ENCODE data around the gene PMPCA. TPM values are rescaled to one million over a fixed set of nuclear protein-coding genes. Genes with fewer than 3 reads are reported as not detected.

PMPCA gene
- total RNA-seq, 4 donors from 2014 or later: 22.8 to 43.9 (median 35.0) TPM

- no peak for TF ChIP-seq POLR2AphosphoS5 (IDR thresholded peaks at IDR 0.05)
- no peaks in the 10 kb centered on the region for H3K9me3 ChIP-seq
- no peak overlapping the region for H3K4me3 ChIP-seq
- H3K4me1 ChIP-seq: peaks cover 18 to 25% (median 24%) of the 10 kb centered on the region in 4 donors
- H3K27me3 ChIP-seq: no peaks in the 10 kb centered on the region
- no peak overlapping the region for H3K27ac ChIP-seq (replicated peaks in 1 of 4)
- no peak for DNase-seq (ENCODE audit: extremely low spot score)
- intact Hi-C loops (cut with DNase I): no loop called here
- peaks cover 21 to 65% (median 62%) of the 10 kb centered on the region in 4 donors for H3K36me3 ChIP-seq
- WGBS: 85% methylated on average over 15 of the region's 18 CpGs
These were observed 9.1 kb upstream of the PMPCA start for GRCh38 chr9:136401173-136401922.

DNA sequence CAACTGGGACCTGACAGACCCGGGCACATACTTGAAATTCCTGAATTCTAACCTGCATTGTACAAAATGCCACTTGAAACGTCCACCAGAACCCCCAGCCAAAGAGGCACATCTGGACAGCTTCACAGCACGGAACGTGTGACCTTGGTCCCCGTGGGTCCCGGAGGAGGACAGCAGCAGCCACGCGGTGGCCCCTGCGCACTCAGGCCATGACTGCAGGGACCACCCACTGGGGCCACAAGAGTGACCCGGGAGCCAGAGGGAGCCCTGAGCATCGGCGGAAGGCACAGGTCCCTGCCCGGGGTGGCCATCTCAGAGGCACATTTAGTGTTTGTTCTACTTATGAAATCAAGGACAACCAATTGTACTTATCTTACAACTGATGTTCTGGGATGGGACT is 8.4 kb upstream of the PMPCA start:
- H3K27ac ChIP-seq (replicated peaks in 1 of 4): no peak overlapping the region
- H3K36me3 ChIP-seq: peaks cover 18 to 65% (median 62%) of the 10 kb centered on the region in 4 donors
- peaks cover 18 to 25% (median 24%) of the 10 kb centered on the region in 4 donors for H3K4me1 ChIP-seq
- no peaks in the 10 kb centered on the region for H3K9me3 ChIP-seq
- no peak for DNase-seq (ENCODE audit: extremely low spot score)
- 84% methylated on average over 11 of the region's 13 CpGs for WGBS
- TF ChIP-seq EP300 (IDR thresholded peaks at IDR 0.05) (no peak), POLR2A (IDR thresholded peaks at IDR 0.05; ENCODE audit: low read depth) (no peak), POLR2AphosphoS5 (IDR thresholded peaks at IDR 0.05) (no peak)
- TF ChIP-seq, protein P1, sequence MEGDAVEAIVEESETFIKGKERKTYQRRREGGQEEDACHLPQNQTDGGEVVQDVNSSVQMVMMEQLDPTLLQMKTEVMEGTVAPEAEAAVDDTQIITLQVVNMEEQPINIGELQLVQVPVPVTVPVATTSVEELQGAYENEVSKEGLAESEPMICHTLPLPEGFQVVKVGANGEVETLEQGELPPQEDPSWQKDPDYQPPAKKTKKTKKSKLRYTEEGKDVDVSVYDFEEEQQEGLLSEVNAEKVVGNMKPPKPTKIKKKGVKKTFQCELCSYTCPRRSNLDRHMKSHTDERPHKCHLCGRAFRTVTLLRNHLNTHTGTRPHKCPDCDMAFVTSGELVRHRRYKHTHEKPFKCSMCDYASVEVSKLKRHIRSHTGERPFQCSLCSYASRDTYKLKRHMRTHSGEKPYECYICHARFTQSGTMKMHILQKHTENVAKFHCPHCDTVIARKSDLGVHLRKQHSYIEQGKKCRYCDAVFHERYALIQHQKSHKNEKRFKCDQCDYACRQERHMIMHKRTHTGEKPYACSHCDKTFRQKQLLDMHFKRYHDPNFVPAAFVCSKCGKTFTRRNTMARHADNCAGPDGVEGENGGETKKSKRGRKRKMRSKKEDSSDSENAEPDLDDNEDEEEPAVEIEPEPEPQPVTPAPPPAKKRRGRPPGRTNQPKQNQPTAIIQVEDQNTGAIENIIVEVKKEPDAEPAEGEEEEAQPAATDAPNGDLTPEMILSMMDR (IDR thresholded peaks at IDR 0.05): no peak
- no peaks in the 10 kb centered on the region for H3K27me3 ChIP-seq
- intact Hi-C loops (cut with DNase I): no loop called here
- H3K4me3 ChIP-seq: no peak overlapping the region

DNA sequence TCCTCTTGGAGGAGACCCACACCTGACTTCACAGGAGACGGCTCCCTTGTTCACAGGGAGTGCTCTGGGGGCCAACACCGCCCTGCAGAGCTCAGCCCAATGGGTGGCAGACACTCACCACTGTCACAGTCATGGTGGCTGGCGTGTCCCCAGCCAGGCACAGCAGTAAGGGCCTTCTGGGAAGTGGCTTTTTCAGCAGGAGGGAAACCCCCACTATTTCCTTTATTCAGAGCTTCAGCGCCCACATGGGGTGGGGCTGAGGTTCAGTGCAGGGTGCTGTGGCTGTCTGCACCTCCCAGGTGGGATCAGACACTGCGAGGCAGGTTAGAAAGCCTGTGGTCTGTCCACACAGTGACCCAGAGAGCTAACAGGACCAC is 6.9 kb upstream of the PMPCA start:
- H3K4me1 ChIP-seq: peaks cover 16 to 21% (median 19%) of the 10 kb centered on the region in 4 donors
- H3K4me3 ChIP-seq: no peak overlapping the region
- no peaks in the 10 kb centered on the region for H3K9me3 ChIP-seq
- intact Hi-C loops (cut with DNase I): no loop called here
- no peak for DNase-seq (ENCODE audit: extremely low spot score)
- H3K27me3 ChIP-seq: no peaks in the 10 kb centered on the region
- TF ChIP-seq, protein P1 (IDR thresholded peaks at IDR 0.05): no peak
- no peak for TF ChIP-seq POLR2AphosphoS5 (IDR thresholded peaks at IDR 0.05)
- no peak for TF ChIP-seq EP300 (IDR thresholded peaks at IDR 0.05)
- no peak for TF ChIP-seq POLR2A (IDR thresholded peaks at IDR 0.05; ENCODE audit: low read depth)
- WGBS: 97% methylated on average over 5 of the region's 5 CpGs
- peaks cover 16 to 61% (median 56%) of the 10 kb centered on the region in 4 donors for H3K36me3 ChIP-seq
- H3K27ac ChIP-seq (replicated peaks in 1 of 4): no peak overlapping the region

GRCh38 chr9:136403915-136404800 is 6.3 kb upstream of the PMPCA start:
- 89% methylated on average over 23 of the region's 32 CpGs for WGBS
- DNase-seq (ENCODE audit: extremely low spot score): no peak
- no peaks in the 10 kb centered on the region for H3K27me3 ChIP-seq
- H3K4me3 ChIP-seq: no peak overlapping the region
- peaks cover 16 to 61% (median 55%) of the 10 kb centered on the region in 4 donors for H3K36me3 ChIP-seq
- no peaks in the 10 kb centered on the region for H3K9me3 ChIP-seq
- TF ChIP-seq EP300 (IDR thresholded peaks at IDR 0.05) (no peak), POLR2AphosphoS5 (IDR thresholded peaks at IDR 0.05) (no peak), POLR2A (IDR thresholded peaks at IDR 0.05; ENCODE audit: low read depth) (no peak)
- TF ChIP-seq, protein P1 (IDR thresholded peaks at IDR 0.05): no peak
- no peak overlapping the region for H3K27ac ChIP-seq (replicated peaks in 1 of 4)
- H3K4me1 ChIP-seq: peaks cover 12 to 21% (median 19%) of the 10 kb centered on the region in 4 donors
- intact Hi-C loops (cut with DNase I): no loop called here

- Histone ChIP-seq H3K4me1 (peaks cover 15 to 22% (median 20%) of the 10 kb centered on the region in 4 donors), H3K9me3 (no peaks in the 10 kb centered on the region), H3K27ac (replicated peaks in 1 of 4) (no peak overlapping the region), H3K4me3 (no peak overlapping the region), H3K27me3 (no peaks in the 10 kb centered on the region), H3K36me3 (peaks cover 16 to 61% (median 55%) of the 10 kb centered on the region in 4 donors)
- no peak for DNase-seq (ENCODE audit: extremely low spot score)
- TF ChIP-seq POLR2A (IDR thresholded peaks at IDR 0.05; ENCODE audit: low read depth) (no peak), EP300 (IDR thresholded peaks at IDR 0.05) (no peak), POLR2AphosphoS5 (IDR thresholded peaks at IDR 0.05) (no peak)
- TF ChIP-seq, protein P1 (IDR thresholded peaks at IDR 0.05): no peak
- WGBS: 91% methylated on average over 11 of the region's 14 CpGs
- intact Hi-C loops (cut with DNase I): no loop called here
These were observed 5.7 kb upstream of the PMPCA start for GRCh38 chr9:136404801-136405136.

All from esophagus muscularis mucosa (tissue), 4 donors.